ENCODE results near the gene EPB41.

- no peak for TF ChIP-seq CTCF (IDR thresholded peaks at IDR 0.05)
- TF ChIP-seq POLR2A (IDR thresholded peaks at IDR 0.05): no peak
Measured at GRCh38 chr1:28973596-28974421, 59.4 kb downstream of the EPB41 start.
